ENCODE data around the gene ELFN1.

The ELFN1 gene

GRCh38 chr7:1679966-1680730 is 10.1 kb downstream of the ELFN1 start:
- no peak for DNase-seq (ENCODE audit: low read depth)
- Histone ChIP-seq H3K9ac (ENCODE audit: low read length) (no peak overlapping the region), H3K4me3 (ENCODE audit: low read length) (no peak overlapping the region), H3K4me1 (ENCODE audit: control insufficient read depth, insufficient read depth, low read length) (no peaks in the 10 kb centered on the region), H3K9me3 (ENCODE audit: control insufficient read depth, low read length) (peaks cover 33% of the 10 kb centered on the region), H3K36me3 (ENCODE audit: control insufficient read depth, insufficient read depth, low read length, severe bottlenecking) (no peaks in the 10 kb centered on the region), H3K27me3 (replicated peaks; ENCODE audit: control insufficient read depth, insufficient read depth, low read length) (peaks cover 13% of the 10 kb centered on the region)

GRCh38 chr7:1681581-1681980 is 11.5 kb downstream of the ELFN1 start:
- H3K4me1 ChIP-seq (ENCODE audit: control insufficient read depth, insufficient read depth, low read length), result no peaks in the 10 kb centered on the region
- no peaks in the 10 kb centered on the region for H3K36me3 ChIP-seq (ENCODE audit: control insufficient read depth, insufficient read depth, low read length, severe bottlenecking)
- DNase-seq (ENCODE audit: low read depth), result no peak
- H3K4me3 ChIP-seq (ENCODE audit: low read length), result no peak overlapping the region
- H3K9ac ChIP-seq (ENCODE audit: low read length), result no peak overlapping the region
- peaks cover 7% of the 10 kb centered on the region for H3K27me3 ChIP-seq (replicated peaks; ENCODE audit: control insufficient read depth, insufficient read depth, low read length)
- H3K9me3 ChIP-seq (ENCODE audit: control insufficient read depth, low read length), result peaks cover 40% of the 10 kb centered on the region

- no peaks in the 10 kb centered on the region for H3K36me3 ChIP-seq (ENCODE audit: control insufficient read depth, insufficient read depth, low read length, severe bottlenecking)
- H3K27me3 ChIP-seq (replicated peaks; ENCODE audit: control insufficient read depth, insufficient read depth, low read length), result no peaks in the 10 kb centered on the region
- no peak for DNase-seq (ENCODE audit: low read depth)
- no peak overlapping the region for H3K4me3 ChIP-seq (ENCODE audit: low read length)
- no peaks in the 10 kb centered on the region for H3K4me1 ChIP-seq (ENCODE audit: control insufficient read depth, insufficient read depth, low read length)
- H3K9me3 ChIP-seq (ENCODE audit: control insufficient read depth, low read length), result peaks cover 44% of the 10 kb centered on the region
- H3K9ac ChIP-seq (ENCODE audit: low read length), result no peak overlapping the region
These were observed 15.0 kb downstream of the ELFN1 start for GRCh38 chr7:1685000-1685624.

GRCh38 chr7:1688542-1688941 is 18.5 kb downstream of the ELFN1 start:
- Histone ChIP-seq H3K4me3 (ENCODE audit: low read length) (no peak overlapping the region), H3K9me3 (ENCODE audit: control insufficient read depth, low read length) (peaks cover 27% of the 10 kb centered on the region), H3K36me3 (ENCODE audit: control insufficient read depth, insufficient read depth, low read length, severe bottlenecking) (no peaks in the 10 kb centered on the region), H3K9ac (ENCODE audit: low read length) (no peak overlapping the region), H3K4me1 (ENCODE audit: control insufficient read depth, insufficient read depth, low read length) (no peaks in the 10 kb centered on the region), H3K27me3 (replicated peaks; ENCODE audit: control insufficient read depth, insufficient read depth, low read length) (peaks cover 11% of the 10 kb centered on the region)
- no peak for DNase-seq (ENCODE audit: low read depth)

- DNase-seq (ENCODE audit: low read depth), result no peak
- H3K36me3 ChIP-seq (ENCODE audit: control insufficient read depth, insufficient read depth, low read length, severe bottlenecking), result no peaks in the 10 kb centered on the region
These were observed 19.2 kb downstream of the ELFN1 start for GRCh38 chr7:1689311-1689710.

GRCh38 chr7:1690359-1690958 is 20.4 kb downstream of the ELFN1 start:
- Histone ChIP-seq H3K9ac (ENCODE audit: low read length) (no peak overlapping the region), H3K4me3 (ENCODE audit: low read length) (no peak overlapping the region), H3K9me3 (ENCODE audit: control insufficient read depth, low read length) (peaks cover 9% of the 10 kb centered on the region), H3K27me3 (replicated peaks; ENCODE audit: control insufficient read depth, insufficient read depth, low read length) (peaks cover 20% of the 10 kb centered on the region), H3K36me3 (ENCODE audit: control insufficient read depth, insufficient read depth, low read length, severe bottlenecking) (no peaks in the 10 kb centered on the region), H3K4me1 (ENCODE audit: control insufficient read depth, insufficient read depth, low read length) (no peaks in the 10 kb centered on the region)
- no peak for DNase-seq (ENCODE audit: low read depth)

More at GRCh38 chr7:1689311-1689710, 19.2 kb downstream of the ELFN1 start:
- Histone ChIP-seq H3K27me3 (replicated peaks; ENCODE audit: control insufficient read depth, insufficient read depth, low read length) (peaks cover 11% of the 10 kb centered on the region), H3K4me3 (ENCODE audit: low read length) (no peak overlapping the region), H3K9ac (ENCODE audit: low read length) (no peak overlapping the region), H3K4me1 (ENCODE audit: control insufficient read depth, insufficient read depth, low read length) (no peaks in the 10 kb centered on the region), H3K9me3 (ENCODE audit: control insufficient read depth, low read length) (peaks cover 20% of the 10 kb centered on the region)

GRCh38 chr7:1691096-1691495 is 21.0 kb downstream of the ELFN1 start:
- Histone ChIP-seq H3K4me1 (ENCODE audit: control insufficient read depth, insufficient read depth, low read length) (no peaks in the 10 kb centered on the region), H3K36me3 (ENCODE audit: control insufficient read depth, insufficient read depth, low read length, severe bottlenecking) (no peaks in the 10 kb centered on the region), H3K4me3 (ENCODE audit: low read length) (no peak overlapping the region), H3K9me3 (ENCODE audit: control insufficient read depth, low read length) (peaks cover 9% of the 10 kb centered on the region), H3K9ac (ENCODE audit: low read length) (no peak overlapping the region), H3K27me3 (replicated peaks; ENCODE audit: control insufficient read depth, insufficient read depth, low read length) (peaks cover 24% of the 10 kb centered on the region)
- DNase-seq (ENCODE audit: low read depth), result no peak

GRCh38 chr7:1691601-1692514 is 21.8 kb downstream of the ELFN1 start:
- Histone ChIP-seq H3K36me3 (ENCODE audit: control insufficient read depth, insufficient read depth, low read length, severe bottlenecking) (no peaks in the 10 kb centered on the region), H3K27me3 (replicated peaks; ENCODE audit: control insufficient read depth, insufficient read depth, low read length) (peaks cover 29% of the 10 kb centered on the region), H3K9me3 (ENCODE audit: control insufficient read depth, low read length) (peaks cover 4% of the 10 kb centered on the region), H3K9ac (ENCODE audit: low read length) (no peak overlapping the region), H3K4me1 (ENCODE audit: control insufficient read depth, insufficient read depth, low read length) (no peaks in the 10 kb centered on the region), H3K4me3 (ENCODE audit: low read length) (no peak overlapping the region)
- no peak for DNase-seq (ENCODE audit: low read depth)

GRCh38 chr7:1692515-1693418 is 22.7 kb downstream of the ELFN1 start:
- H3K27me3 ChIP-seq (replicated peaks; ENCODE audit: control insufficient read depth, insufficient read depth, low read length), result peaks cover 34% of the 10 kb centered on the region
- H3K4me3 ChIP-seq (ENCODE audit: low read length), result no peak overlapping the region
- H3K4me1 ChIP-seq (ENCODE audit: control insufficient read depth, insufficient read depth, low read length), result no peaks in the 10 kb centered on the region
- H3K9ac ChIP-seq (ENCODE audit: low read length), result no peak overlapping the region
- DNase-seq (ENCODE audit: low read depth), result no peak
- H3K36me3 ChIP-seq (ENCODE audit: control insufficient read depth, insufficient read depth, low read length, severe bottlenecking), result no peaks in the 10 kb centered on the region
- peaks cover under 1% of the 10 kb centered on the region for H3K9me3 ChIP-seq (ENCODE audit: control insufficient read depth, low read length)

GRCh38 chr7:1693419-1693990 is 23.4 kb downstream of the ELFN1 start:
- H3K9ac ChIP-seq (ENCODE audit: low read length), result no peak overlapping the region
- no peaks in the 10 kb centered on the region for H3K36me3 ChIP-seq (ENCODE audit: control insufficient read depth, insufficient read depth, low read length, severe bottlenecking)
- no peaks in the 10 kb centered on the region for H3K9me3 ChIP-seq (ENCODE audit: control insufficient read depth, low read length)
- no peak overlapping the region for H3K4me3 ChIP-seq (ENCODE audit: low read length)
- no peak for DNase-seq (ENCODE audit: low read depth)
- H3K4me1 ChIP-seq (ENCODE audit: control insufficient read depth, insufficient read depth, low read length), result no peaks in the 10 kb centered on the region
- peaks cover 38% of the 10 kb centered on the region for H3K27me3 ChIP-seq (replicated peaks; ENCODE audit: control insufficient read depth, insufficient read depth, low read length)
